HTR-8/SVneo (cell line): ENCODE results near the gene SETD1A.
A peak's percentile ranks its signal among the peaks of the same experiment; 100 is the strongest.

Experiments used
- DNase-seq: peaks from one replicate; pipeline ENCODE4 v3.0.0; 2011; ENCODE audit warnings: low spot score, mixed read lengths; ENCODE audit not compliant: insufficient read length
- FAIRE-seq: peaks from 2 replicates; lab custom pipeline; 2011; peaks lifted over from hg19 to GRCh38; lab: Jason Lieb, UNC

SETD1A gene

DNA sequence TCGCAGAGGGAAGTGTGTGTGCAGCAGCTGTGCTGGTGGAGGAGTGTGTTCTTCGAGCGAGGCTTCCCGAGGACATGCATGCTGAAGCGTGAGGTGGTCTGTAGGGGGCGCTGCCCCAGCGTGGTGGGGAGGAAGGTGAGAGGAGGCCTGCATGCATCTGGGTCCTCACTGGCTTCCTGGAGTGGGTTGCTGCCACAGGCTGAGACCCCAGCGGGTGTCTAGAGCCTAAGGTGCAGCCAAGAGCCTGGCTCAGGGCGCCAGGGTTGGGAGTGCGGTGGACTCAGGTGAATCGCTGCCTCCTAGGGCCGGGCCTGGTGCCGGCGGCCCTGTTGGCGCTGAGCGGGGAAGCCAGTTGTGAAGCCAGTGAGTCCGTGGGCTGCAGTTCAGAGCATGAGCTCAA, 19.9 kb downstream of the SETD1A start:
- FAIRE-seq (no peak), DNase-seq (no peak)

- FAIRE-seq (no peak), DNase-seq (no peak)
Measured at GRCh38 chr16:30979170-30980022, 21.8 kb downstream of the SETD1A start.

- no peak for FAIRE-seq
- DNase-seq = no peak
Measured at GRCh38 chr16:30980023-30980371, 22.4 kb downstream of the SETD1A start.

- DNase-seq (no peak), FAIRE-seq (no peak)
Measured at GRCh38 chr16:30980434-30980833, 22.9 kb downstream of the SETD1A start.

DNA sequence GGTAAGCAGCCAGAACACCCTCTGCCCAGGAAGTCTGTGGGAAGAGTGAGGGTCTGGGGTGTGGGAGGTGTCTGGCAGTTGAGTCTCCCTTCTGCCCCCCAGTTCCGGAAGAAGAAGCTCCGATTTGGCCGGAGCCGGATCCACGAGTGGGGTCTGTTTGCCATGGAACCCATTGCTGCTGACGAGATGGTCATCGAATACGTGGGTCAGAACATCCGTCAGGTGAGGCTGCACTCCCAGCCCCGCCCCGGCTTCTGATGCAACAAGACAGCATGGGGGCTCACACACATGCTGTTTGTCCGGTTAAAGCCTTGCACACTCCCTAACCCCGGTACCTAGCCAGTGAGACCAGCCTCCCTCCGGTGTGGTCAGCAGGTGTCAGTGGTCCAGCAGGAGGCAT, 23.4 kb downstream of the SETD1A start:
- no peak for DNase-seq
- no peak for FAIRE-seq

GRCh38 chr16:30982548-30983288, 25.2 kb downstream of the SETD1A start:
- FAIRE-seq = no peak
- no peak for DNase-seq

DNA sequence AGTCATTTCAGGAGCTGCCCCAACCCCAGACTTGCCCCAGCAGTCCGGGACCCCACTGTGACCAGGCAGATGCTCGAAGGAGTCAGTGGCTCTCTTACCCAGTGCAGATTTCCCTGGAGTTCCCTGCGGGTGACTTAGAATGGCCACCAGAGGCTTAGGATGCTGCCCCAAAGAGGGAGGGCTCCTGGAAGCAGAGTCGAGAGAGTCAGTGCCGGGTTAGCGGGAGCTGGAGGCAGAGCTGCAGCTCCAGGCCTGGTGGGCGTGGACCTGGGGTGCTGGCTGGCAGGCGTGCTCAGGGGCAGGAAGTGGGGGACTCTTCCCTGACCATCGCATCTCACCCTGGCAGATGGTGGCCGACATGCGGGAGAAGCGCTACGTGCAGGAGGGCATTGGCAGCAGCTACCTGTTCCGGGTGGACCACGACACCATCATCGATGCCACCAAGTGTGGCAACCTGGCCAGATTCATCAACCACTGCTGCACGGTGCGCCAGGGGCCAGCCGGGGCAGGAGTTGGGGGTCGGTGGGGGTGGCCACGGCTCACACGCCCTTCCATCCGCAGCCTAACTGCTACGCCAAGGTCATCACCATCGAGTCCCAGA, 25.8 kb downstream of the SETD1A start:
- FAIRE-seq (no peak), DNase-seq (no peak)

DNA sequence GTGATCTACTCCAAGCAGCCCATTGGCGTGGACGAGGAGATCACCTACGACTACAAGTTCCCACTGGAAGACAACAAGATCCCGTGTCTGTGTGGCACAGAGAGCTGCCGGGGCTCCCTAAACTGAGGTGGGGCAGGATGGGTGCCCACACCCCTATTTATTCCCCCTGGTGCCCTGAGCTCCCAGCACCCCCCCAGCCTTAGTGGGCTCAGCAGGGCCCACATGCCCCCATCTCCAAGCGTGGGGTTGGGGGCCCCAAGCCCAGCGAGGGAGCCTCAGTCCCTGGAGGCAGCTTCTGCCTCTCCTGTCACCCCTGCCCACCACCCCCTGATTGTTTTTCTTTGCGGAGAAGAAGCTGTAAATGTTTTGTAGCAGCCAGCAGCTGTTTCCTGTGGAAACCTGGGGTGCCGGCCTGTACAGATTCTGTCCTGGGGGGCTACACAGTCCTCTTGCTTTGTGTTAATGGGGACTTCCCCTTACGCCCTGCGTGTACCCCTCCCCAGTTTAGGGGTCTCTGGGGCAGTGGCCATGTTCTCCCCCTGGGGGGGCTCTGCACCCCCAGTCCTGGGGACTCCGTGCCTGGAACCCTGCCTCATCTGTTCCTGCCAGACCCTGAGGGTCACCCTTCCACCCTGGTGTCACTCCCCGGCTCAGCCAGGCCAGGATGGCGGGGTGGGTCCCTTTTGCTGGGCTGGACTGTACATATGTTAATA, 26.5 kb downstream of the SETD1A start:
- no peak for FAIRE-seq
- no peak for DNase-seq

- FAIRE-seq (peak; percentile 78), DNase-seq (peak; percentile 96)
Measured at GRCh38 chr16:30984669-30985400, 27.3 kb downstream of the SETD1A start, which contains the start of gene HSD3B7. Gene HSD3B7, plus strand, starts transcription at chr16:30985207. Its CDS starts 452 bp downstream, at chr16:30985659.

DNA sequence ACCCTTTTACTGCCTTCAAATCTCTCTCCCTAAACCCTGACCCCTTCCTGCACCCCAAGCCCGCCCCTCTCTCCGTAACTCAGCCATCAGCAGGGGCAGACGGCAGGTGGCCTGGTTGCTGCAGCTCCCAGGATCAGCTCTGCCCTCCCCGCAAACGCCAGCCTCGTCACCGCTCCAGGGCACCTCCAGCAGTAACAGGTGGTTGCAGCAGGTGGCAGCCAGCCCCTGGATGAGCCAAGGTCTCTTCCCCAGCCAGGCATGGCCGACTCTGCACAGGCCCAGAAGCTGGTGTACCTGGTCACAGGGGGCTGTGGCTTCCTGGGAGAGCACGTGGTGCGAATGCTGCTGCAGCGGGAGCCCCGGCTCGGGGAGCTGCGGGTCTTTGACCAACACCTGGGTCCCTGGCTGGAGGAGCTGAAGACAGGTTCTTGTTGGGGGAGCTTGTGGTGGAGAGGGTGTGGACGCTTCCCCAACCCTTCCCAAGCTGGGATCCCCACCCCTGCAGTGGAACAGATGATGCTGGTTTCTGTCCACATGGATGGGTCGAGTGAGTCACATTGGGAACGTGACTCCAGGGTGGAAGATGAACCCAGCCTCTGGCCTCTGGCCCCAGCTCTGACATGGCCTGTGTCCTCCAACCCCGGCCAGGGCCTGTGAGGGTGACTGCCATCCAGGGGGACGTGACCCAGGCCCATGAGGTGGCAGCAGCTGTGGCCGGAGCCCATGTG, 28.0 kb downstream of the SETD1A start:
- DNase-seq (peak; percentile 51), FAIRE-seq (peak; percentile 90)

DNA sequence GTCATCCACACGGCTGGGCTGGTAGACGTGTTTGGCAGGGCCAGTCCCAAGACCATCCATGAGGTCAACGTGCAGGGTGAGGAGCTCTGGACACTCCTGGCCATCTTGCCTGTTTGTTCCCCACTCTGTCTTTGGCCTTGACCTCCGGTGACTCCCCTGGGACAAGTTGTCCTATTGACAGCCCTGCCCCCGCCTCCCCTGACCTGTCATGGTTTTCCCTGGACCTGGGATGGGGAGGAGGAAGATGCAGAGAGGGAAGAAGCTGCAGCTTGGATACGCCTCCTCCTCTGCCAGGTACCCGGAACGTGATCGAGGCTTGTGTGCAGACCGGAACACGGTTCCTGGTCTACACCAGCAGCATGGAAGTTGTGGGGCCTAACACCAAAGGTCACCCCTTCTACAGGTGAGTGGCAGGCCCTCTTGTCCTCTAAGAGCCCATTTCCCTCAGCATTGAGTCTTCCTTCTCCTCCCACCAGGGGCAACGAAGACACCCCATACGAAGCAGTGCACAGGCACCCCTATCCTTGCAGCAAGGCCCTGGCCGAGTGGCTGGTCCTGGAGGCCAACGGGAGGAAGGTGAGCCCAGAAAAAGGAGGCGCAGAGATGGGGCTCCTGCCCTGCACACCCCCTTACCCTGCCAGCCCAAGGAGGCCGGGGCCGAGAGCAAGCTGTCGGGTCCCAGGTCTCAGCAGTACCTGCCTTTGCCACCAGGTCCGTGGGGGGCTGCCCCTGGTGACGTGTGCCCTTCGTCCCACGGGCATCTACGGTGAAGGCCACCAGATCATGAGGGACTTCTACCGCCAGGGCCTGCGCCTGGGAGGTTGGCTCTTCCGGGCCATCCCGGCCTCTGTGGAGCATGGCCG, 28.8 kb downstream of the SETD1A start:
- DNase-seq = no peak
- FAIRE-seq = peak; percentile 77

DNA sequence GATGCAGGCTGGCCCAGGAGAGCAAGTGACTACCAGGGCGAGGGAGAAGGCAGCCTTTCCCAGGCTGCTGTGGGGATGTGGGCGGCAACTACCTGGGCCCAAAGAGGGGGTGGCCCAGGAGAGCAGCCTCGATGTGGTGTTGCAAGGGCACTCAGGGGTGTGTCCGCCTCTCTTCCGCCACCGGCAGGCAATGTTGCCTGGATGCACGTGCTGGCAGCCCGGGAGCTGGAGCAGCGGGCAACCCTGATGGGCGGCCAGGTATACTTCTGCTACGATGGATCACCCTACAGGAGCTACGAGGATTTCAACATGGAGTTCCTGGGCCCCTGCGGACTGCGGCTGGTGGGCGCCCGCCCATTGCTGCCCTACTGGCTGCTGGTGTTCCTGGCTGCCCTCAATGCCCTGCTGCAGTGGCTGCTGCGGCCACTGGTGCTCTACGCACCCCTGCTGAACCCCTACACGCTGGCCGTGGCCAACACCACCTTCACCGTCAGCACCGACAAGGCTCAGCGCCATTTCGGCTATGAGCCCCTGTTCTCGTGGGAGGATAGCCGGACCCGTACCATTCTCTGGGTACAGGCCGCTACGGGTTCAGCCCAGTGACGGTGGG, 30.1 kb downstream of the SETD1A start:
- no peak for FAIRE-seq

GRCh38 chr16:30989469-30990047, 32.0 kb downstream of the SETD1A start:
- DNase-seq (no peak), FAIRE-seq (no peak)

More for the DNA sequence above, 30.1 kb downstream of the SETD1A start:
- no peak for DNase-seq

GRCh38 chr16:30990105-30990504, 32.6 kb downstream of the SETD1A start:
- no peak for FAIRE-seq
- DNase-seq = no peak

- no peak for FAIRE-seq
- no peak for DNase-seq
Measured at GRCh38 chr16:30991052-30991451, 33.5 kb downstream of the SETD1A start.

DNA sequence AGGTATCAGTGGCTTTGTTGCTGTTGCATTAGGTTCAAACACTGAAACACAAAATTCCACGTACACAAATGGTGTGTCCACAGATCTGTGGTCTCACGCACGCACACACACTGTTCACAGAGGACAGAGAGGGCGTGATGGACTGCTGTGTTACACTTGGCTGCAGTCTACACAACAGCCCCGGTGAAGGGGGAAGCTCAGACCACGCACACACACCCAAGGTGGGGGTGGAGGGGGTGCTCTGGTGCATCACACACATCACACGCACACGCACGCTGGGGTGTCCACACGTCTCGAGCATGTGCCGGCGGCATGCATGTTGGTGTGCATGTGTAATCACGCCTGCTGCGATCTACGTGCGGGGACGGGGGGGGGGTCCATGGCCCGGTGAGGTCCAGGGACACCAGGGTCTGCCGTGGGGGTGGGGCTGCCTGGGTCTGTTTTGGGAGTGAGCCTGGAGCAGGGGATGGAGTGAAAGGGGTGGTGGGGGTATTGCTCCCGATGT, 34.8 kb downstream of the SETD1A start:
- no peak for DNase-seq
- FAIRE-seq = peak; percentile 57
